T-helper 2 cell (primary cell): ENCODE measurements around the gene CCDC86.

Experiments
- DNase-seq, 5 experiments: peaks; one replicate each; pipeline versions ENCODE4 v3.0.0 to v3.0.0-alpha.2; 2012 to 2022

CCDC86 gene

DNA sequence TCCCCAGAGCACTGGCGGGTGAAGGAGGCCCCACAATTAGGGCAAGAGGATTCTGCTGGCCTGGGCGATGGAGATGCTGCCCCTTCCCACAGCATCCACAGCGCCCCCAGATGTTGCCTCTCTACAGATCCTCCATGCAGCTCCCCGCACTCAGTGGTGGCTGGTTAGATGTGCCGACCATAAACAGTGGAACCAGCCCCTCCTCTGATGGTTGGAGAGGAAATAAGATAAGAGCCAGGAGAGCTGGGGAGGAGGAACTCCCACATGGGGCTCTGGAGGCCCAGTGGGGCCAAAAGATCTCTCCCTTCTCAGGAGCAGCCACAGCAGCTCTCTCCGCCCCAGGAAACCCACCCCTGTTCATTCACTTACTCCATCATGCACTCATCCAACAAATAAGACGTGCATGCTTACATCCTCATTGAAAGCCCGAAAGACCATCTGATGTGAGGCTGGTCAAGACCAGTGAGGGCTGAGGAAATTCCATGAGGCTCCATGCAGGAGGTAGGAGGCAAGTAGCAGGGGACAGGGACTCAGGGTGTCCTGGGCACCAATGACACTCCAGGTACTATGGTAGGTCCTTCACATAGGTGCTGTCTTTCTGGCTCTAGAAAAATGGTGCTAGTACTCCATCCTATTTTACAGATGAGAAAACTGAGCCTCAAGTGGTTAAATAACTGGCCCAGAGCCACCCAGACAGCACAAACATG lies 12.4 kb downstream of the CCDC86 start:
- no peak for DNase-seq

DNA sequence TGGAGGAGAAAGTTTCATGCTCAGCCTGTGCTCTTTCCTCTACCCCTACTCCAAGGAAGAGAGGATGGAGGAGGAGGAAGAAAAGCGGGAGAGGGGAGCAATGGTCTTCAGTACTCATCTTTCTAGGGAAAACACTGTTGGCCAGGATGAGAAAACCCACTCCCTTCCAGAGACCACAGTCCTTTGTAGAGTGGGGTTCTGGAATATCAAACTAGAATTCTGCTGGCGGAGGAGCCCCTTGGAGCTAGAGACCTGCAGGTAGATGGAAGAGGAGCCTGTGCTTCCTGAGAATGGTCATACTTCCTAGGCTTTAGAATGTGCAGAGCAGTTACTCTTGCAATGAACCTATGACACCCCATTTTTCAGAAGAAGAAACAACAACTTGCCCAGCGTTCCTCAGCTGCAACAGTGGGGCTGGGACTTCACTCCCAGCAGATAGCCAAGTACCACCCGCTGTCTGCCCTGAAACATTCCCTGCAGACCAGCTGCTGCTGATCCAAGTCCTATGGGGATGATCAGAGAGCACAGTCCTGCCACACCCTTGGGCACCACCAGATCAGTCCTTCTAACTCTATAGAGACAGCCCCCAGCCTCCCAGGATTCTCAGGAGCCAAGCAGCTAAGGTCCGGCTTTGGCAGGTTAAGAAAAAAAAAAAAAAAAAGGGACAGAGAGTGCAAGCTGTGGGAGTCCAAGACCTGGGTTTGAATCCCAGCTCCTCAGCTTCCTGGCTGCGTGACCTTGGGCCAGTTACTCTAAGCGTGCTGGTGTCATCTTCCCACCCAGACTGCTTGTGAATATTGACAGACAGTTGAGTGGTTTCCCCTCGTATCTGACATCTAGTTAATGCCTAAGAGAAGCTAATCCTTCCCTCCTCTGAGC lies 13.2 kb downstream of the CCDC86 start:
- DNase-seq: no peak

DNA sequence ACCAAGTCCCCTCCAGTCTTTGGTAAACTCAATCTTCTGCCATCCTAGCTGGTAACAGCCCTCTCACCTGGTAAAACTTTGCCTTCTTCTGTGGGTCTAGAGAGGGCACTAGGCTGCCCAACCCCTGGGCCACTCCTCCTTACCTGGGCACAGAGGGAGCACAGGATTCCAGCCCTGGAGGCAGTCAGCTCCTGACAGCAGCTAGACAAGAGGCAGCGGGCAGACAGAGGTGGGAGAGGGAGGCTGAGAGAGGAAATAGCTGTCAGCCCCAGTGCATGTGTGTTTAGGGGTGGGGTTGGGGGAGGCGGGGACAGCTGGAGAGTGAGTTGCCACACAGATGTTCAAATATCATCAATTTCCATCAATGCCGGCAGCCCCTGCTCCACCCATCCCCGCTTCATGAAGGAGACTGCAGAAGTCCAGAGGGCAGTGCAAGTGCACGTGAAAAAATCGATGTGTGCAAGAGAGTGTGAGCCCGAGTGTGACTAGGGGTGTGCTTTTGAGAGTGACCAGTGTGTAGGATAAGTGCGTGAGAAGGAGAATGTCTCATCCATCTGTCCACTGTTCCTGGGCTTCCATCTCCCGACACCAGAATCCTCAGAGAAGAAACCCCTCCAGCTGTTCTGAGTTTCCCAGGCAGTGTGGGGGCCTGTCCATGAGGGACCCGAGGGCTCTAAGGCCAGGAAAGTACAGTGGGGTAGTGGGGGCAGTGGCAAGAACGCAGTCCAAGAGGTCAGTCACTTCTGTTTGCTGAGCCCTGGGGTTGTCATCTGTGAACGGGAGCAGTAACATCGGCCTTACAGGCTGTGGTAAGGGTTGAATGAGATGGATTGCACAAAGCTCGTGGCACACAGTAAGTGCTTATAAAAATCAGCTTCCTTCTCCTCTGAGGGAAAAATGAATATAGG lies 14.1 kb downstream of the CCDC86 start, which contains the start of gene PTGDR2:
Gene PTGDR2 (minus strand): TSS at position 225 of the 908 bp plus-strand sequence. CDS start 2,228 bp downstream, outside the sequence.
- DNase-seq: peak in 1 of 5 experiments; percentile 64

DNA sequence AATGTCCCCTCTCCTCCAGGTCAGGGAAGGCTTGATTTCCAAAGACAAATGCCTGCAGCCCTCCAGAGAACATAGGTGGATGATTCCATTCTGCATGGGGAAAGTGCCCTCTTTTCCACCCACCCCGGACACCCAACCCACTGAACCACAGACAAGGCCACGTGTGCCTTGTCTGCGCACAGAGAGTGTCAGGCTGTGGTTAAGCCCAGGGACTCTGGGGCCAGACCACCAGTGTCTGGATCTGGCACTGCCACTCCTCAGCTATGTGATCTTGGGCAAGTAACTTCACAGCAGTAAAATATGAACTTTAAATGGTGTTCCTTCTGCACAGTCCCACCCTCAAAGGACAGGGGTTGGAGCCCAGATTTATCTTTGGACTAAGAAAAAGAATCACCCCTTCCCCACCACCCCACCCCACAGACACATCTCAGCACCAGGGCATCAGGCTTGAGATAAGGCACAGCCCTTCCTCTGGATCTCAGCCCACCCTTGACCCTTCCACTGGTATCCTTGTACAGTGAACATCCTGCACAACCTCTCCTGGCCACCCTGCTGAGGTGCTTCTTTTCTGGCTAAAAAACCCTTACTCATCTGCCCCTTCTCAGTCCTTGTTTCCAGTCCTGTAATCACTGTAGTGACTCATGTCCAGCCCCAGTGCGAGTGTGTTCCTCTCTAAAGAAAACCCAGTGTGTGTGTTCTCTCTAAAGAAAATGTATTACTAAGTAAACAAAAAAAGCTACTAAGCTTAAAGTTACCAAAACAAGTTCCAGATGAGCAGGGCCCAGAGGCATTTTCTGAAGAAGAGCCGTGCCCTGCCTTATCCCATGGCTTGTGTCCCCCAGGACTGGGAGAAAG lies 15.7 kb downstream of the CCDC86 start:
- peak in 1 of 5 experiments; percentile 53 for DNase-seq

- DNase-seq: no peak
These were observed 16.3 kb downstream of the CCDC86 start for GRCh38 chr11:60858236-60858635.

DNA sequence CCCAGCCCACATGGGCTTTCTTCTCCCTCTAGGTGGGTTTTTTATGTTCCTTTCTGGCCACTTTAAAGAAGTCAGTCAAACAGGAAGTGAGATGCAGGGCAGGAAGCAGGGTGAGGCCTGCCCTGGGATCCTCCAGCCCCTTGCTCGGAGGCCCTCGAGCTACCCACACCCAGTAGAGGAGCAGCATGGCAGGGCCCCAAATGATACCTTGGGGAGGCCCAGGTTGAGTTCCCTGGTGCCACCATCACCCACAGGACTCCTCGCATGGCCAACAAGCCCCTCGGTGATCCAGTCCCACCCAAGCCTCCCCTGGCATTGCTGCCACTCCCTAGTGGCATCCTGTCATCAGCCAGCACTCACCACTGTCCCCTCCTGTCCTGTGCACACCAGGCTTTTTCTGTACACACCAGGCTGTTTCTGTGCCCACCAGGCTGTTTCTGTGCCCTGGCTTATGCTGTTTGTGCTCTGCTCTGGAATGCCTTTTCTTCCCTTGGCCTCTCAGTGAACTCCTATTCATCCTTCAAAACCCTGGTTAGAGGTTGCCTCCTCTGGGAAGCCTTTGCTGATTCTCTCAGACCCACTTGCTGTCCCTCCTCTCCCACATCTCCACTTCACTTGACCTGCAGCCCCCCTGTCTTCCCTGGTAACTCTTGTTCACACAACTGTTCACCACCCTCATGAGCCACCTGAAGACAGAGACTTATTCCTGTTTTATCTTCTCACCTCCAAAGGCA lies 17.0 kb downstream of the CCDC86 start:
- DNase-seq: peak in 1 of 5 experiments; percentile 58

GRCh38 chr11:60859616-60860250 lies 17.8 kb downstream of the CCDC86 start:
- DNase-seq: no peak

- no peak for DNase-seq
These were observed 19.0 kb downstream of the CCDC86 start for GRCh38 chr11:60860943-60861342.

GRCh38 chr11:60862171-60862570 lies 20.3 kb downstream of the CCDC86 start:
- DNase-seq: no peak

DNA sequence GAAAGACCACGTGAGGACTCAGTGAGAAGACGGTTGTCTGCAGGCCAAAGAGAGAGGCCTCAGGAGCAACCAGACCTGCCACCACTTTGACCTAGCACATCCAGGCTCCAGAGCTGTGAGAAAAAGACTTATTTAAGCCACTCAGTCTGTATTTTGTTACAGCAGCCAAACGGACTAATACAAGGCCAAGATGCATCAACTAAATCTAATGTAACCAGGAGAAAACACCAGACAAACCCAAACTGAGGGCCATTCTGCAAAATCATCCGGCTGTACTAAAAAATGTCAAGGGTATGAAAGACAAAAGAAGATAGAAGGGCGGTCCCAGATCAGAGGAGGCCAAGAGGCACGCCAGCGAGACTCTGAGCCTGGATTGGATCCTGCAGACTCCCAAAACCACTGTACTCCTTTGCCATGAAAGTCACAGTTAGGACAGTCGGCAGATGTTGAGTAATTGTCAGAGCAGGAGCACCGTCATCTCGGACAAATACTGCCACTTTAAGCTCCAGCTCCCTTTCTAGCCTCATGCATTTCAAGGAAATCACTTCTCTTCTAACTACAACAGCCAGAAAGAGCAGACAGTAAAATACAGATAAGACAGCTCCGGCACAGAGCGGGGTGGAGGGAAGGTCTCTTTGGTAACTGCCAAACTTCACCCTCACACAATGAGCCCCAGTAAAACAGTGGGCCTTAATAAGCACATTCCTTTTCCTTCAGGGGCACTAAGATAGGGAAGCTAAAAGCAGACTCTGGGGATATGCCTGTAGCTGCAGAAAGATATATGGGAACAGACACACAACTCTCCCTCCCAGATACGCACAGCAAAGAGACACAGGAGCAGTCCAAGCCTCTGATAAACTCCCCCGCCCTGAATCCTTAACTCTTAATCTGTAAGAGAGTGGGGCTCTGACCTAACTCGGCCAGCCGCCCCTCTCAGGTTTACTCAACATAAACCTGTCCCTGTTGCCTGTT lies 21.9 kb downstream of the CCDC86 start:
- DNase-seq: peak in 1 of 5 experiments; percentile 51

DNA sequence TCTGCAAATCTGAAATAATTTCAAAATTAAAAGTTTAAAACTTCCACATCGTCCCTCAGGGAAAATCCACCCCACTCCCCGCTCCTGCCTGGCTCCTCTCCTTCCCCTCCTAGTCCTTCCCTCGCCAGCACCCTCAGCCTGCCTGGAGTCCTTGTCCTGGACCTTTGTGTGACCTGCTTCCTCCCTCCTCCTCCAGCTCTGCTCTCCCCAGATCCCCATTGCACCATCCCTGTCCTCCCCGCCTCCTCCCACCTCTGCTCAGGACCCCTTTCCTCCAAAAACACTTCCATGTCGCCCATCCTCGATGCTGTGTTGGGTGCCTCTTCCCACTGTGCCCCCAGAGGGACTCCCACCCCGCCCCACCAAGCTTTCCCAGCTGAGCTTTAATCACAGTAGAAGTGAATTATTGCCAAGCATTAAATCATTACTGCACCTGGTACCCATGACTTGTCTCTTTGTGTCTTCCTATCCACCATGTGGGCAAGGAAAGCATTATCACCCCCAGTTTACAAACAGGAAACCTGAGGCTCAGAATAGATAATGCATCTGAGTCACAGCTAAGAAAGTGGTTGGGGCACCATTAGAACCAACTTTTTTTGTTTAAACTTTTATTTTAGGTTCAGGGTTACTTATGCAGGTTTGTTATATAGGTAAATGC lies 23.1 kb downstream of the CCDC86 start:
- peak in 1 of 5 experiments; percentile 90 for DNase-seq

GRCh38 chr11:60866911-60867870 lies 25.3 kb downstream of the CCDC86 start, which contains the start of gene ZP1:
Gene ZP1 (plus strand): TSS chr11:60867542. CDS start chr11:60867562, 20 bp downstream.
- no peak for DNase-seq

- peak in 1 of 5 experiments; percentile 75 for DNase-seq
These were observed 26.2 kb downstream of the CCDC86 start for GRCh38 chr11:60867871-60868681.

- DNase-seq: peak in 1 of 5 experiments; percentile 75
These were observed 27.0 kb downstream of the CCDC86 start for GRCh38 chr11:60868682-60869450.

DNA sequence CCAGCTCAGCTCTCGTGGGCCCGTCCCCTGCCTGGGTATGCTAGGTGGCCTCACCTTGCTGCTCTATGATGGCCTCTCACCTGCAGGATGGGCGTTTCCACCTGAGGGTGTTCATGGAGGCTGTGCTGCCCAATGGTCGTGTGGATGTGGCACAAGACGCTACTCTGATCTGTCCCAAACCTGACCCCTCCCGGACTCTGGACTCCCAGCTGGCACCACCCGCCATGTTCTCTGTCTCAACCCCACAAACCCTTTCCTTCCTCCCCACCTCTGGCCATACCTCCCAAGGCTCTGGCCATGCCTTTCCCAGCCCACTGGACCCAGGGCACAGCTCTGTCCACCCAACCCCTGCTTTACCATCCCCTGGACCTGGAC lies 27.5 kb downstream of the CCDC86 start:
- DNase-seq: no peak
